ENCODE measurements around the gene CACUL1.

CACUL1 gene

GRCh38 chr10:118732245-118733165 lies 22.3 kb downstream of the CACUL1 start:
- no peak for DNase-seq

DNA sequence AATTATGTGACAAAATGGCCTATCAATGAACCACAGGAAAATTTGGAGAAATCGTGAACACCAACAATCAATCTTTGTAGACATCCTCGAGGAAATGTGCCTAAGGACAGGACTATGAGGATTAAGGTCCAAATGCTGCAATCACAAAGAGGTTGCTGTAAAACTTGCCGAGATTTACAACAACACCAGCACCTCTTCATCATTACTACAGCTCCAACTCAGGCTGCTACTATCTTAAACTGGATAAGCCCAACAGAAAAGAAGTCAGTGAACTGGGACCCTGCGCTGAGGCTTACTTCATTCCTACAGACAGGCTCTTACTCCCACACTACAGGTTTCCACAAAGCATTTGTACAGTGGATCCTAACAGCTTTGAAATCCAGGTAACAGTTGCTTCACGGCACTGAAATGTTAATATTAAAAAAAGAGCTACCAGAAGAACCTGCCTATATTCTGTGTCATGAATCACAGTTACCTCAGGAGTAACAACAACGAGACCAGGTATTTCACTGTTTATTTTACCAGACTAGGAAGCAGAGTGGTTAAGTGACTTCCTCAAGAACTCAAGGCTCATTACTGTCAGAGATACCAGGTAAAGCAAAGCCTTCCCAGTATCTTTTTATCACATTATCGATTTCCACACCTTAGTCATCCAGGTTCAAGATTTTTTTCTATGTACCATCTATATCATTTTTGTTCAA lies 23.9 kb downstream of the CACUL1 start:
- no peak for DNase-seq

DNA sequence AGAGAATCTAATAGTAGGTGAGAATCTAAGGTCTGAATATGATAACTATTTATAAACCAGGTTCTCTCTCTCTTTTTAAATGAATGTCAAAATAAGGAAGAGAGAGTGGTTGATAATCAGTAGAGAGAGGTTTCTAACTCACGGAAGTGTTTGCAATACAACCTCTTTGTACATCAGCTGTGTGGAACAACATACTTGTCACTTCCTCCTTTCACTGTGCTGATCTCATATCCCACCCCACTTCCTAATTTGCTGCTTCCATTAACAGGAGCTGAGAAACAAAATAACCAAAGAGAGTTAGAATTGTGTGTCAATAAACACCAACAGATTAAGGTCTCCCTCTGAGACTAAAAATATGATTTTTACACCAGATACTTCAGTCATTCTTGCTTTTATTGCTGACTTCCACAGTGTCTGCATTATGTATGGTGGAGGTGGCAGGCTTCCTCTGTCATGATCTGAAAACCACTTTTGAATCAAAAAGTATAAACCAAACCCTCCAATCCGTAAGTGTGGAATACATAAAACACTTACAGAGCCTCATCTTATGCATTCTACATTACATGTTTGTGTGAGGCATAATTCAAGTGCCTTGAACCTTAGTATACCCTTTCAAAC lies 25.0 kb downstream of the CACUL1 start:
- DNase-seq = no peak

DNA sequence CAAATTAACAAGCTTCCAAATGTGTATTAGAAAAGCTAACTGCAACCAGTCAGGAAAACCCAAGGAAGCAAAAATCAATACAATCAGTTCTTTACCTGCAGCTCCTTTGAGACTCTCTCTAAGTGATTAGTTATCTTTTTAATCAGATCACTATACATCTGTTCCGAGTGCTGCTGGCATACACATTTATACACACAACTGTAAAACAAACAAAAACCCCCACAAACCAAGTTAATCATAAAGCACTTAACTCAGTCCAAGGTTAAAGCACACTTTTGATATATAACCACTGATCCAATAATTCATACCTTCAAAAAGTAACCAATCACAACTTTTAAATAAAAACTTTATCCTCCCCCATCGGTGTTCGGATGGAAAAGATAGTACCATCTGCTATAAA lies 25.6 kb downstream of the CACUL1 start:
- DNase-seq = no peak

DNA sequence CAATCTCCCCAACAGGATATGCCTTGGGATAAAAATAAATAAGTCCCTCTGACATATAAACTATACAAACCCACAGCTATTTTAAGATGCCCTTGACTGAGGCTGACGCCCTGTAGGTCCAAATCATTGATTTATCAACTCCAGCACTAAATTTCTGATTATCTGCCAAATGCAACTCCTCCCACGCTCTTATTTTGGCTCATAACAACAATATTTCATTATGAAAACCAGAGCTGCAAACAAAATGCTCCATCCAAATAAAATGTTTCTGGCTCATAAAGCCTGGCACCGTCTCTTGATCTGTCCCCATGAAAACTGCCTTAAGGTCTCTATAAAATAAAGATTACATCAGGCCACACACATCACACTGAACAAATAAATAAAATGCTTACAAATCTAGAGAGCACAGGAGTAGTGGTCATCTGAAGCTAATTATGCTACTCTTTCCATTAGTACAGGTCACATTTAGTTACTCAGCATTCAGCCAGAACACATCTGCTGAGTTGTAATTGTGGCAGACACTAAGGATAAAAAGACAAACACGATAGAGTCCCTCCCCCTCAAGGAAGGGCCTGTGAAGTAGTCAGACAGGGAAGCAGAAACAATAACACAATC lies 28.8 kb downstream of the CACUL1 start:
- no peak for DNase-seq

DNA sequence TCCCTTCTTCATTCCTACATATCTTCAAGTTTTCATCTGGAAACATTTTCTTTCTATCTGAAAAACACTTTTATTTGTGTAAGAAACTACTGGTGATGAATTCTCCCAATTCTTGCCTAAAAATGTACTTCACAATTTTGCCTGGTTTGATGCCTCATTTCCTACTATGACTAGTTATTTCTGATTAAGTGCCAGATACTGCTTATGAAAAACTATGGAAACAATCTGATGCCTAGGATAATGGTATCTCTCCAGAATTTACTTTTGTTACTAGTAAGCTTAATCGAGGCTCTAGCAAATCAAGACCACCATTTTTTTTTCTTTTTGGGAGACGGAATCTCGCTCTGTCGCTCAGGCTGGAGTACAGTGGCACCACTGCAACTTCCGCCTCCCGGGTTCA lies 31.3 kb downstream of the CACUL1 start:
- DNase-seq = no peak

DNA sequence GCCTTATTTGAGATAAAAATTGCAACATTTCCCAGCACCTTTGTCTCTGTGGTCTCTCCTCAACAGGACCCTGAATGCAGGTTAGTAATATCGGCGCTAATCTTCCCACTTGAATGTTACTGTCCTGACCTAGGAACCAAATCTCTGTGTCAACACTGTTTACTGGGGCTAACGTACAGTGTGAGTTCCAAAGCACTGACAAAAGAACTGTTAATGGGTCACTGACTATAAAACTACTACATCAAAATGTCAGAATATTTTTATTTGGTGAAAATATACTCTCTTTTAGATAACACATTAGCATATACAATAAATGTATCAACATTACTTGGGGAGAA lies 33.3 kb downstream of the CACUL1 start:
- no peak for DNase-seq

GRCh38 chr10:118720685-118721538 lies 33.9 kb downstream of the CACUL1 start:
- DNase-seq = no peak

DNA sequence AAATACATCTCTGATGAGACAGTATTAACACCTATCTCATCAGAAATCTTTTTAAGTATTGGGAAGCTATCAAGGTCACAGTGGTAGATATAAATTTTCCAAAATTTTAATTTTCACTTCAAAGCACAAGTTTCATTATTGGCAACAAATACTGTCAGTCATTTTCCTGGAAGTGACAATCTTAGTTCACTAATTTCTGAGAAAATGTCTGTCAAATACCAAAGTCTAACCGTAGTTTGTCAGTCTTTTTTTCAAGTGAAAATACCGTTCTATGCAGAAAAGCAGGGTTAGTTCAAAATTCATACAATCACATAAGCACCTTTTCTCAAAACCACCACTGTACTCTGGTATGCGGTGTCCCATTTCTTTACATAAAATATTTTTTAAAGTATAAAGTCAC lies 40.4 kb downstream of the CACUL1 start:
- no peak for DNase-seq

GRCh38 chr10:118712930-118713634 lies 41.7 kb downstream of the CACUL1 start:
- no peak for DNase-seq

DNA sequence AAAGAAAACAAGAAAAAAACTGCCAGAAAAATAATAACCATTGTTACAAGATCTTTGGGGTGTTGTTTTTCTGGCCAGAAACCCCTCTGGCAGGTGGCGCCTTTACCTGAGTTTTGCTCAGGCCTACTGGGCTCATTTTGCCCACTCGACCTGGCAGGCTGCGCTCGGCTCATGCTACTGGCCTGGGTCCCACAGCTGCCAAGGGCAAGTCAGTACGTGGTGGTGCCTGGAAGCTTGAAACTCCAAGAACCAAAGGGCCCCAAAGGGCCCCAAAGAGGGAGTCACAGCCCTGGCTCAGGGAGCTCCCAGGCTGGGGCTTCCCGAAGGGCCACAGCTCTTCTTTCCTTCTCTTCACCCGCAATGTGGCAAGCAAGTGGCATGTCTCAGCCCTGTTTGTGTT lies 42.7 kb downstream of the CACUL1 start:
- DNase-seq = no peak

GRCh38 chr10:118710487-118710886 lies 44.3 kb downstream of the CACUL1 start:
- DNase-seq = no peak

DNA sequence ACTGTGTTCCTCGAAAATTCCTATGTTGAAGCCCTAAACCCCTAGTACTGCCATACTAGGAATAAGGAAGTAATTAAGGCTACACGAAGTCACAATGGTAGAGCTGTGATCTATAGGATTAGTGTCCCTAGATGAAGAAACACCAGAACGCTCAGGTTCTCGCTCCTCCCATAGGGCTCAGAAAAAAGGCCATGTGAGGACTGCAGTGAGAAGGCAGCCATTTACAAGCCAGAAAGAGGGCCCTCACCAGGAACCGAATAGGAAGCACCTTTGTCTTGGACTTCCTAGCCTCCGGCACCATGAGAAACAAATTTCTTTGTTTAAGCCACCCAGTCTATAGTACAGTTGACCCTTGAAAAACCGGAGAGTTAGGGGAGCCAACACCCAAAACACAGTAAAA lies 46.2 kb downstream of the CACUL1 start:
- no peak for DNase-seq

DNA sequence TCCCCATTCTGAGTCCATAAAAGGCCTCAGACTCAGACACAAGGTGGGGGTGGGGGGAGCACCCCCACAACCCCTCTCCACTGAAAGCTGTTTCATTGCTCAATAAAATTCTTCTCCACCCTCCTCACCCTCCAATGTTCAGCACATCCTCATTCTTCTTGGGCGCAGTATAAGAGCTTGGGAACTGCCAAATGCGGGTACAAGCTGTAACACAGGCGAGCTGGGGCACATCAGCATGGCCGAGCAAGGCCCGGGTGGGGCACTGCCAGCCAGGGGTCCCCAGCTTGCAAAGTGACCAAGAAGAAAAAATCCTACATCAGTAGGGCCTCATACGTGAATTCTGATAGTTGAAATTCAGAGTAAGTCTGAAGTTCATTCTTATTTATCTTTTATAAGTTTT lies 50.1 kb downstream of the CACUL1 start:
- no peak for DNase-seq

DNA sequence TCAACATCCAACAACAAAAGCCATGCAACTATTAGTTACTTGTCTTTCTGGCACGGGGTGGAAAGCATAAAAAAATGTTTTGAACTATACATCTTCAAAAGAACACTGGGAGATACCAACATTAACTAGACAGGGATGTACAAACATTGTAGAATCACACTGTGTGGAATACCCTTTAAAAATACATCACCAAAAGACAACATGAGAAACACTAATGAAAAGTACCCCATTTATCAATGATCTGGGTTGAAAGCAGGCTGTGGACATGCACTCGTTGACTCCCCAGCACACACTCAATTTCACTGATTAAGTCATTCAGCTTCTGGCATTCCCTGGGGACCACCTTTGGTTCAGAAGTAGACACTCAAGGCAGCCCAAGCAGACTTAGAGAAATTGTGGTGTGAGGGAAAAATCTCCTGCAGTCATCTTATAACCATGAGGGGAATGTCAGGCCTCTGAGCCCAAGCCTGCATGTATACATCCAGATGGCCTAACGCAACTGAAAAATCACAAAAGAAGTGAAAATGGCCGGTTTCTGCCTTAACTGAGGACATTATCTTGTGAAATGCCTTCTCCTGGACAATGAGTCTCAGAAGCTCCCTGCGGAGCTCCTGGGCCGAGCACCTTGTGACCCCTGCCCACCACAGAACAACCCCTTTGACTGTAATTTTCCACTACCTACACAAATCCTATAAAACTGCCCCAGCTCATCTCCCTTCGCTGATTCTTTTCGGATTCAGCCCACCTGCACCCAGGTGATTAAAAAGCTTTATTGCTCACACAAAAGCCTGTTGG lies 53.0 kb downstream of the CACUL1 start:
- no peak for DNase-seq

DNA sequence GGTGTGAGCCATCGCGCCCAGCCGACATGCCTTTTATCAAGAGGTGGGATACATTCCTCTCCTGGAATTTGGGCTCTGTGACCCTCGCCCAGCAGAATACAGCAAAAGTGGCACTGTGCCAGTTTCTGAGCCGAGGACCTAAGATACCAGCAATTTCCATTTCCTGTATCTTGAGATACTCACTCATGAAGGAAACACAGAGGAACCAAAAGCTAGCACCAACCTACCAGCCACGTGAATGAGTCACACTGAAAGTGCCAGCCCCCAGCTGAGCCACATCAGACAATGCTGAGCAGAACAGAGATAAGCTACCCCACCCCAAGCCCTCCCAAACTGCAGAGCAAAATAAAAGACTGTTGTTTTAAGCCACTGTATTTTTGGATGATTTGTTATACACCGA lies 56.3 kb downstream of the CACUL1 start:
- no peak for DNase-seq

DNA sequence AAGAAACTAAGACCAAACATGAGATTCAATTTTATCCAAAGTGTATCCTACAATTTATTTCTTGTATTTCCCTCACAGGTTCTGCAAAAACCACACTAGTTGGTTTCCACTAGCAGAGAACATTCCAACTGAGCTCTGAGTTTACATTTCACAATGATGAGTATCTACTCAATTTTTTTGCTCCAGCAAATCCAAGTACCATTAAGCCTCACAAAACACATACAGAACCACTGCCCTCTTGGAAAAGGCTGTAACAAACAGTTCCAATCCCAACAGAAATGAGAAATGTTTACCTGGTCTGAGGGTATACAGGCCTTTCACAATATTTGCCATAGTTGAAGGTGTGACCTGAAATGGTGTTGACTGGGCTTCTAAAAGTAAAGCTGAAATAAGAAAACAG lies 59.9 kb downstream of the CACUL1 start:
- DNase-seq = no peak

- DNase-seq = no peak
These were observed 61.9 kb downstream of the CACUL1 start for GRCh38 chr10:118692872-118693271.

DNA sequence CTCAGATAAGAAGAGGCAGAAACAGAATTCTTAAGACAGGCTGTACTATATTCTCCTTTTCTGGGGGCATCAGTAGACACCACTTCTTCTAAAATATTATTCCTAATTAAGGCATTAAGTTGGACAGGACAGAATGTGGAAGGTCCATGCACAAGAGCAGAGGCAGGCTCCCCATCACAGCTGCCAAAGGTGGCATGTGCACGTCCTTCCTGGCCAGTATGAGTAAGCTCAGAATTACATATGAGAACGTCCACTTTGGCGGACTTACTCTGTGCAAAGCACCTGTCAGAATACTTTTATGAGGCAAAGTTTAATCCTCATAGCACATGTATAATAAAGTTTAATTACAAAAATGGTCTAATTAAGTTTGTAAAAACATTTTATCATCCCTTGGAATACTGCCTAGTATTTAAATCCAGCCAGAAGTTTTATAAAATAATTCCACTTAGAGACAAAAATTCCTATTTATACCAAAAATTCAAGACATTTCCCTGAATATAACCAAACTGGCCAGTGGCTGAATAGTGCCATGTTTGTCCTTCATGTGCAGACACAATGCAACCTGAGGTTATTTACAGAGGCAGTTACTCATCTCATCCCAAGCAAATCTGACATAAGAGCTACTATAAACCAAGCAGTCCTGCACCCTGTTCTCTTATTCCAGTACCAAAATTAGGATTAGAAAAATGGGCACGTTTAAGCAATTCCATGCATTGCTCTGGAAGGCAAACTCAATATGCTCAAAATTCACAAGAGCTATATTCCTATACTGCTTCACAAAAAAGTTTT lies 65.5 kb downstream of the CACUL1 start:
- DNase-seq = no peak

- DNase-seq = no peak
These were observed 67.3 kb downstream of the CACUL1 start for GRCh38 chr10:118687472-118687871.
